Mesothelial cell of epicardium (in vitro differentiated cells): ENCODE data around the gene TANGO6. TPM values are rescaled to one million over a fixed set of nuclear protein-coding genes. Genes with fewer than 3 reads are reported as not detected.
"Not testable (repeated sequence)": the region's sequence is repeated elsewhere in the genome, so short reads cannot be mapped to it uniquely, and the experiment has no call there.

Experiments used
- DNase-seq, 2 experiments: peaks; one replicate each; pipeline ENCODE4 v3.0.0; 2021; ENCODE audit warnings: low spot score in 2 of 2; ENCODE audit not compliant: unreplicated experiment in 2 of 2
- H3K27ac Mint-ChIP-seq: 2 replicates; pipeline ENCODE4 v1.8.0; 2021; ENCODE audit warnings: mixed read lengths
- H3K27me3 Mint-ChIP-seq: 2 replicates; pipeline ENCODE4 v1.8.0; 2021; ENCODE audit warnings: low read depth, mixed read lengths
- H3K36me3 Mint-ChIP-seq: 2 replicates; pipeline ENCODE4 v1.8.0; 2021; ENCODE audit warnings: mixed read lengths
- H3K4me1 Mint-ChIP-seq: 2 replicates; pipeline ENCODE4 v1.8.0; 2021; ENCODE audit warnings: mixed read lengths
- H3K4me3 Mint-ChIP-seq: 2 replicates; pipeline ENCODE4 v1.8.0; 2021; ENCODE audit warnings: mild to moderate bottlenecking, moderate library complexity, mixed read lengths
- H3K9me3 Mint-ChIP-seq: 2 replicates; pipeline ENCODE4 v1.8.0; 2021; ENCODE audit warnings: mixed read lengths
- total RNA-seq: library from RNA; stranded (reverse); gene quantifications from 3 replicates; pipeline ENCODE4 v1.2.1, GENCODE V29; 2021
- TF ChIP-seq, protein P1 (sequence below): fragments of 200-600 bp; sonication (generic); IDR thresholded peaks from one replicate; pipeline ENCODE4 v1.5.0; 2021; ENCODE audit warnings: antibody characterized with exemption; ENCODE audit not compliant: unreplicated experiment

Gene TANGO6
- total RNA-seq, 1 donor from 2014 or later = 12.8 TPM

- Mint-ChIP-seq H3K4me3 (no peak overlapping the region), H3K4me1 (no peaks in the 10 kb centered on the region)
Observed at GRCh38 chr16:68981971-68982370, 138.6 kb downstream of the TANGO6 start.

GRCh38 chr16:68984467-68984866 is 141.1 kb downstream of the TANGO6 start:
- H3K4me1 Mint-ChIP-seq = no peaks in the 10 kb centered on the region
- no peaks in the 10 kb centered on the region for H3K27me3 Mint-ChIP-seq
- no peak for DNase-seq
- TF ChIP-seq, protein P1, sequence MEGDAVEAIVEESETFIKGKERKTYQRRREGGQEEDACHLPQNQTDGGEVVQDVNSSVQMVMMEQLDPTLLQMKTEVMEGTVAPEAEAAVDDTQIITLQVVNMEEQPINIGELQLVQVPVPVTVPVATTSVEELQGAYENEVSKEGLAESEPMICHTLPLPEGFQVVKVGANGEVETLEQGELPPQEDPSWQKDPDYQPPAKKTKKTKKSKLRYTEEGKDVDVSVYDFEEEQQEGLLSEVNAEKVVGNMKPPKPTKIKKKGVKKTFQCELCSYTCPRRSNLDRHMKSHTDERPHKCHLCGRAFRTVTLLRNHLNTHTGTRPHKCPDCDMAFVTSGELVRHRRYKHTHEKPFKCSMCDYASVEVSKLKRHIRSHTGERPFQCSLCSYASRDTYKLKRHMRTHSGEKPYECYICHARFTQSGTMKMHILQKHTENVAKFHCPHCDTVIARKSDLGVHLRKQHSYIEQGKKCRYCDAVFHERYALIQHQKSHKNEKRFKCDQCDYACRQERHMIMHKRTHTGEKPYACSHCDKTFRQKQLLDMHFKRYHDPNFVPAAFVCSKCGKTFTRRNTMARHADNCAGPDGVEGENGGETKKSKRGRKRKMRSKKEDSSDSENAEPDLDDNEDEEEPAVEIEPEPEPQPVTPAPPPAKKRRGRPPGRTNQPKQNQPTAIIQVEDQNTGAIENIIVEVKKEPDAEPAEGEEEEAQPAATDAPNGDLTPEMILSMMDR = no peak
- H3K27ac Mint-ChIP-seq = no peak overlapping the region
- no peaks in the 10 kb centered on the region for H3K36me3 Mint-ChIP-seq
- peaks cover 4% of the 10 kb centered on the region for H3K9me3 Mint-ChIP-seq
- H3K4me3 Mint-ChIP-seq = no peak overlapping the region

More at GRCh38 chr16:68981971-68982370, 138.6 kb downstream of the TANGO6 start:
- H3K9me3 Mint-ChIP-seq = no peaks in the 10 kb centered on the region
- H3K27me3 Mint-ChIP-seq = no peaks in the 10 kb centered on the region
- H3K36me3 Mint-ChIP-seq = peaks cover 1% of the 10 kb centered on the region
- TF ChIP-seq, protein P1 = no peak
- H3K27ac Mint-ChIP-seq = no peak overlapping the region
- no peak for DNase-seq

- no peak overlapping the region for H3K27ac Mint-ChIP-seq
- no peak for DNase-seq
- peaks cover 4% of the 10 kb centered on the region for H3K9me3 Mint-ChIP-seq
- H3K36me3 Mint-ChIP-seq = no peaks in the 10 kb centered on the region
- no peaks in the 10 kb centered on the region for H3K4me1 Mint-ChIP-seq
- TF ChIP-seq, protein P1 = no peak
- H3K4me3 Mint-ChIP-seq = no peak overlapping the region
- H3K27me3 Mint-ChIP-seq = no peaks in the 10 kb centered on the region
Observed at GRCh38 chr16:68985268-68985667, 141.9 kb downstream of the TANGO6 start.

- TF ChIP-seq, protein P1 = no peak
- peaks cover 4% of the 10 kb centered on the region for H3K9me3 Mint-ChIP-seq
- no peak for DNase-seq
- H3K27ac Mint-ChIP-seq = no peak overlapping the region
- no peaks in the 10 kb centered on the region for H3K4me1 Mint-ChIP-seq
- H3K27me3 Mint-ChIP-seq = no peaks in the 10 kb centered on the region
- H3K4me3 Mint-ChIP-seq = no peak overlapping the region
- H3K36me3 Mint-ChIP-seq = no peaks in the 10 kb centered on the region
Observed at GRCh38 chr16:68985855-68986254, 142.5 kb downstream of the TANGO6 start.

DNA sequence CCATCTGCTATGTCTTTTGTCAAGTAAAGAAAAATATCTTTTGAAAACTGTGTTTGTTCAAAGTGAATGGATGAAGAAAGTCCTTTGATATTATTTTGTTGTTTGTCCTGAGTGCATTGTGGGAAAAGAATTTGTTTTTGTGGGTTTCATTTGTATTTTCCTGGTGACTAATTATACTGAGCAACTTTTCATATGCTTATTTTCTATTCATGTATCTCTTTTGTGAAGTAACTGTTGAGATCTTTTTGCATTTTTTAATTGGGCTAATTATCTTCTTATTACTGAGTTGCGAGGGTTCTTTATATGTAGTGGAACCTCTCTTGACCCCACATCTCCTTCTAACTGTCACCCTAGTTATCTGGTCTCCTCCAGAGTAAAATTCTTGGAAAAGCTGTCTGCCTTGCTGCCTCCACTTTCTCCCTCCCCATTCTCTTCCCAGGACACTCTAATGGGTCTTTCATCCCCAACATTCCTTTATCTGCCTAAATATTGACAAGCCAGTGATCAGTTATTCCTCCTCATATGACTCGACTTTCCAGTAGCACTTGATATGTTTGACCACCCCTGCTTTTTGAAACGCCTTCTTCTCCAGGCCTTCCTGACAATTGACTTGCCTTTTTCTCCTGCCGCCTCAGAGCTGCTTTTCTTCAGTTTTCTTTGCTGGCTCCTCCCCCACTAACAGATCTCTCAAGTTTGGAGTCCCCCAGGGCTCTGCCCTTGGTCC is 144.6 kb downstream of the TANGO6 start:
- TF ChIP-seq, protein P1 = no peak
- peaks cover 4% of the 10 kb centered on the region for H3K9me3 Mint-ChIP-seq
- H3K4me3 Mint-ChIP-seq = no peak overlapping the region
- H3K27me3 Mint-ChIP-seq = no peaks in the 10 kb centered on the region
- H3K36me3 Mint-ChIP-seq = no peaks in the 10 kb centered on the region
- H3K4me1 Mint-ChIP-seq = no peaks in the 10 kb centered on the region
- no peak overlapping the region for H3K27ac Mint-ChIP-seq
- no peak for DNase-seq

- H3K36me3 Mint-ChIP-seq, H3K4me3 Mint-ChIP-seq, H3K9me3 Mint-ChIP-seq, H3K27me3 Mint-ChIP-seq, H3K27ac Mint-ChIP-seq, H3K4me1 Mint-ChIP-seq, DNase-seq: not testable (repeated sequence)
Observed at GRCh38 chr16:68990172-68990845, 147.0 kb downstream of the TANGO6 start.
